ENCODE data around the gene SLC24A3.

Gene SLC24A3

GRCh38 chr20:19298652-19299051 lies 86.2 kb downstream of the SLC24A3 start:
- H3K4me3 ChIP-seq (replicated peaks; ENCODE audit: low read depth, low read length), result no peak overlapping the region
- TF ChIP-seq CTCF (IDR thresholded peaks at IDR 0.05; ENCODE audit: low read length, missing control alignments), result no peak
- DNase-seq (ENCODE audit: low read depth), result no peak

GRCh38 chr20:19300395-19300794 lies 88.0 kb downstream of the SLC24A3 start:
- no peak for TF ChIP-seq CTCF (IDR thresholded peaks at IDR 0.05; ENCODE audit: low read length, missing control alignments)
- no peak overlapping the region for H3K4me3 ChIP-seq (replicated peaks; ENCODE audit: low read depth, low read length)
- no peak for DNase-seq (ENCODE audit: low read depth)

DNA sequence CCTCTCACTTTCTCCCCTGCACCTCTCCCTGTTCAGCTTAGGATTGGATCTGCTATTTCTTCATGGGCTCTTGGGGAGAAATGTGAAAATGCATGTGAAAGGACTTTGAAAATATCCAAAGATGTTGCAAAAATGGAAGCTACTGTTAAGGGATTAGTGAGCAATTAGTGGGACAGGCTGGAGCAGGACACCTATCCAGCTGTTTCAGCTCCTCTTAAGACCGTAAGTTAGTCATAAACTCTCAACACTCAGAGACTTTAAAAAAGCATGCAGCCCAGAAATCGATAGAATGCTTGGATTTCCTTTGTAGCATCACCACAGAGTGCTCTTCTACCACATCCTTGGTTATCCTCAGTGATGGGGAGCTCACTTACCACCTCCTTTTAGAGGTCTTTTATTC lies 88.7 kb downstream of the SLC24A3 start:
- no peak overlapping the region for H3K4me3 ChIP-seq (replicated peaks; ENCODE audit: low read depth, low read length)
- TF ChIP-seq CTCF (IDR thresholded peaks at IDR 0.05; ENCODE audit: low read length, missing control alignments), result no peak
- no peak for DNase-seq (ENCODE audit: low read depth)

DNA sequence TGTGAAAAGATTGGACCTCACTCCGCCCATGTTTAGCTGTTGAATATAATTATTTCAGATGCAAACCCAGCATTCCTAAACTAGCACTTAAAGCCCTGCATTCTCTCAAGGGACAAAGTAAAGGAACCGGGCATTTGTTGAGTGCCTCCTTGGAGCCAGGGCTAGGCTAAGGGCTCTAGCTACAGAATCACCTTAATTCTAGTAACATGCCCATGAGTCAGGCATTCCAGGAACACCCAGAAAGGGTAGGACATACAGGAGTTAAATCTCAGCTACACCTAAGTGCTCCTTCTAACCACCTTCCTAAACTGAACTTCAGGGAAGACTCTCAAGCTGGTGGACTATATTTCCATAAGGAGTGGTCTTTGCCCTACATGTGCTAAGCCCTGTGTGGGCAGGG lies 89.4 kb downstream of the SLC24A3 start:
- no peak for TF ChIP-seq CTCF (IDR thresholded peaks at IDR 0.05; ENCODE audit: low read length, missing control alignments)
- DNase-seq (ENCODE audit: low read depth), result no peak
- H3K4me3 ChIP-seq (replicated peaks; ENCODE audit: low read depth, low read length), result no peak overlapping the region

GRCh38 chr20:19302714-19303113 lies 90.3 kb downstream of the SLC24A3 start:
- no peak overlapping the region for H3K4me3 ChIP-seq (replicated peaks; ENCODE audit: low read depth, low read length)
- TF ChIP-seq CTCF (IDR thresholded peaks at IDR 0.05; ENCODE audit: low read length, missing control alignments), result no peak
- no peak for DNase-seq (ENCODE audit: low read depth)

- TF ChIP-seq CTCF (IDR thresholded peaks at IDR 0.05; ENCODE audit: low read length, missing control alignments), result no peak
- no peak overlapping the region for H3K4me3 ChIP-seq (replicated peaks; ENCODE audit: low read depth, low read length)
- no peak for DNase-seq (ENCODE audit: low read depth)
Observed at GRCh38 chr20:19304389-19304788, 91.9 kb downstream of the SLC24A3 start.

DNA sequence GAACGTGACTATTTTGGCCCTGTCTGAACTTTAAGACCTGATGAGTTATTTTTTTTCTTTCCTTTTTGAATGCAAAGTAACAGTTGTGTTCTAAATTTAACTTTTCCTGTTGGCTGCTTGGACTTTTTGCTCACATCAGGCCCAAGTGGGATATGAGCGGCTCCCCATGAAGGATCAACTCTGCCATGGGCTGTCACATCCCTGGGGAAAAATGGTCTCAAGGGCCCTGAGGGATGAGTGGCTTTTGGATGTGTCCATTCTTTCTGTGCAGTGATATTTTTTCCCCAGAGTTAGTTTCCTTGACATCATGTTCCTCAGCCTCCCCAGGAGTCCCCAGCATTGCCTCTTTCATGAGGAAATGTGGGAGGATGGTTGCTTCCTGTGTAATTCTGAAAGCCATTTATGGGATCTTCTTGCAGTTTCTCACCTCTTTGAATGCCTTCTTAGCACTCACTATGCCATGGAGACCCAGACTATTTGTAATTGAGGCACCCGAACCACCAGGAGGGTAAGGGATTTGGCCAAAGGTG lies 92.5 kb downstream of the SLC24A3 start:
- no peak for TF ChIP-seq CTCF (IDR thresholded peaks at IDR 0.05; ENCODE audit: low read length, missing control alignments)
- no peak overlapping the region for H3K4me3 ChIP-seq (replicated peaks; ENCODE audit: low read depth, low read length)
- no peak for DNase-seq (ENCODE audit: low read depth)

Data from fibroblast of pulmonary artery (primary cell).